Activated effector memory CD4-positive, alpha-beta T cell treated with Interleukin-2 at 50 U/mL for 16 hours (primary cell): ENCODE data around the gene ZGPAT.

Experiments used
- DNase-seq: peaks from one replicate; pipeline ENCODE4 v3.0.0-alpha.2; 2020

Gene ZGPAT

DNA sequence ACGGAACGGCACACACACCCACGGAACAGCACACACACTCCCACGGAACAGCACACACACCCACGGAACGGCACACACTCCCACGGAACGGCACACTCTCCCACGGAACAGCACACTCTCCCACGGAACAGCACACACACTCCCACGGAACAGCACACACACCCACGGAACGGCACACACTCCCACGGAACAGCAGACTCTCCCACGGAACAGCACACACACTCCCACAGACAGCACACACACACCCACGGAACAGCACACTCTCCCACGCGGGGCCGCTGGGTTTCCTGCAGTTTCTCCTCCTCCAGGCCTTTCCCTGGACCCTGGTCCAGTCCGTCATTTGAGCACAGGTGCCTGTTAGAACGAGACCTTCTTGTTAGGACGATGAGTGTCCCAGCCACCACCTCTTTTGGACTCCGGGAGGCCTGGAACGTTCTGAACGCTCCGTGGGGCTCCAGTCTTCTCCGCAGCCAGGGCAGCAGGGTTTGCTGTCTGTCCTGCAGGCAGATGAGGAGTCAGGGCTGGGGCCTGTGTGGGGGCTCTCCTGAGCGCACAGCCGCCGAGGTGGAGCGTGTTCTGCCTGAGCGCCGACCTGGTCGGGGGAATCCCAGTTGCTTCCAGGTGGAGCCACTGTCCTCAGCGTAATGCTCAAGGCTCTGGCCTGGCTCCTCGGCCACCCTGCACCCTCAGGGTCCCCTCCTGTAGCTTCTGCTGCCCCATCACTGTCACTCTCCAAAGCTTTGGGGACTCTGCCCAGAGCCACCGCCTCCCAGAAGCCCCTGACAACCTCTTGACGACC lies 29.0 kb upstream of the ZGPAT start:
- no peak for DNase-seq

- DNase-seq = no peak
Measured at GRCh38 chr20:63679799-63680305, 28.0 kb upstream of the ZGPAT start.

DNA sequence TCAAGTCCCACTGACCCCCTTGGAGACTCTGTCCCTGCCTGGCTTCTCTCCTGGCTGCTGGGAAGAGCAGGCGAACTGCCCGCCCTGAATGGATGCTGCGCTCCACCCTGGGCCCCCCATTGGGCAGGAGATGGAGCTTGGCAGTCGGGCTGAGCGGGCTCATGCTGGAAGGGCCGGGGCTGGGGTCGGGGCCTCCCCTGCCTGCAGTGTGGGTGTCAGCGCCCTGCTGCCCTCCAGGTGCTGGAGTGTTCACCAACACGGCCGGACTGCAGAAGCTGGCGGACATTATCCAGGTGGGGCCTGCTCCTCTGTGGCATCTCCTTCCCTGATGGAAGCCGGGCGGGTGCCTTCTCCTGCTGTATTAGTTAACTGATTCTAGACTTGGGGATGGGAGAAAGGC lies 27.4 kb upstream of the ZGPAT start:
- no peak for DNase-seq

- no peak for DNase-seq
Measured at GRCh38 chr20:63680857-63681608, 26.8 kb upstream of the ZGPAT start.

- DNase-seq = no peak
Measured at GRCh38 chr20:63681609-63682142, 26.2 kb upstream of the ZGPAT start.

DNA sequence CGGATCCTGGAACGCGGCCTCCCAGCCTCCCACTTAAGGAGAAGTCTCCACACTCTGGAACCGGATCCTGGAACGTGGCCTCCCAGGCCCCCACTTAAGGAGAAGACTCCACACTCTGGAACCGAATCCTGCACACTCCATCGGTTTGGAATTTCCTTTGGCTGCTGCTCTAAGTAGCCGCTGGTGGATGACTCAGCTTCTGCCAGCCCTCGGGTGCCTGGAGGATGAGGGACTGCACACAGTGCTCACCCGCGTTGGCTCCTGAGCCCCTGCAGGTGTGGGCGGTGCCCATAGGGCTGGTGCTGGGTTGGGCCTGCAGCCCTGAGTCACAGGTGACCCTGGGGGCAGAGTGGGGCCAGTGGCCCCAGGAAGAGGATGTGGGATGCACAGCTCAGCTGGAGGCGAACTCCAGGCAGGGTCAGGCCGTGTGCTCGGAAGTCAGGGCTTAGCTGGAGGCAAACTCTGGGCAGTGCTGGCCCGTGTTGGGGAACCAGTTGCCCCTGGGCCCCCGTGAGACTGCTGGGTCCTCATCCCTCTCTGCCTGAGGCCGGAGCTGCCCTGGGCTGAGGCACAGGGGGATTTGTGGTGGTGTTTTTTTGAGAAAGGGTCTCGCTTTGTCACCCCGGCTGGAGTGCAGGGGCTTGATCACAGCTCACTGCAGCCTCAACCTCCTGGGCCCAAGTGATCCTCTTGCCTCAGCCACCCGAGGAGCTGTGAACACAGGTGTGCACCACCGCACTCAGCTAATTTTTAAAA lies 25.3 kb upstream of the ZGPAT start:
- DNase-seq = no peak

DNA sequence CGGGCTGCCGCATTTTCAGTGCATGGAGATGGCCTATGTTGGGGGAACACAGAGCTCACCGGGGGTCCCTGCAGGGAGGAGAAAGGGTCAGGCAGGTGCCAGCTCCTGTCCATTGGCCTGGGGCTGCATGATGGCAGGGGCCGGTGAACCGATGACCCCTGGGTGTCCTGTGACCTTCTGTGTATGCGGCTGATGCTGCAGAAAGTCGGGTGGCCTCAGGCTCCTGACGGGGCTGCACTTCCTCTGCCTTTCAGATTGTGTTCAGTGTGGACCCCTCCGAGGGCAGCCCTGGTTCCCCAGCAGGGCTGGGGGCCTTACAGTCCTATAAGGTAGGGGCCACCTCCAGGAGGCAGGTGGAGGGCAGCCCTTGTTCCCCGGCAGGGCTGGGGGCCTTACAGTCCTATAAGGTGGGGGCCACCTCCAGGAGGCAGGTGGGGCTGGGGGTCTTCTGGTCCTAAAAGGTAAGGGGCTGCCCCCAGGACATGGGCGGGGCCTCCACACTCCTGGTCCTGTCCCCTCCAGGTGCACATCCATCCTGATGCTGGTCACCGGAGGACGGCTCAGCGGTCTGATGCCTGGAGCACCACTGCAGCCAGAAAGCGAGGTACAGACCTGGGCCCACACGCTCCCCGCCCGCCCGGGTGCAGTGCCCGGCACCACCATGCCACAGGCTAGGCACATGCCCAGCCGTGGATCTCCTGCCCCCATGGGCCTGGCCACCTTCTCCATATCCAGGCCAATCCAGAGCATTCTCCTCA lies 22.4 kb upstream of the ZGPAT start:
- DNase-seq = no peak

- no peak for DNase-seq
Measured at GRCh38 chr20:63686094-63686491, 21.7 kb upstream of the ZGPAT start.

DNA sequence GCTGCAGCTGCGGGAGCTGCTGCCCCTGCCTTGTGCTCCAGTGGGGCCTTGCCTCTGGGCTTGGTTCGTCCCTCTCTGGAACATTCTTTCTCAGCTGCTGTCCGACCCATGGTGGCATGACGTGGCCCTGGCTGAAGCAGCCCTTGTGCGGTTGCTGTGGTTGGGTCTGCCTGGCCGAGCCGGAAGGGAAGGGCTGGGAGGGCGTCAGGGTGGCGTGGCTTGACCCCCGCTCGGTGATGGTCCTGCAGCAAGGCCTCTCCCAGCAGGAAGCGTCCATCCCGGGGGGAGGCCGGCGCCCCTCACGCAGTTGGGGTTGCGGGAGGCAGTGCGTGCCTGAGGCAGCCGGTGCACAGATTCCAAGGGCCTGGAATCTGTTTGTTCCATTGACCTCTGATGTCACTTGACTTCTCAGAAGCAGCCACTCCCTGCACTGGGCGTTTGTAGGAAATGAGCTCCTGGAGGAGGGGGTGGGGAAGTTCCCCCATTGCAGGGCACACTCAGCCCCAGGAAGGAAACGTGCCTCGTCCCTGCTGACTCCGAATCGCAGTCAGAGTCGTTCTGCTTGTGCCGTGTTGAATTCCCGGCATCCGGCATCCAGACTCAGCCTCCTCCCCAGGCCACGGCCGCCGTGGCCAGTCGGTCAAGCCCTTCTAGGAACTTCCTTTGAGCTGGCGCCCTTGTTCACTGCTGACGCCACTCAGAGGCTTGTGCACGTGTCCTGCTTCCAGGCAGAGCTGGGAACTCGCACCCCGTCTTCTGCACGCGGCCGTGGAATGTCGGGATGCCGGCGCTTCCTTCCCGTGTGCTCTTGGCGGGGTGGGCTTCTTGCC lies 21.1 kb upstream of the ZGPAT start:
- no peak for DNase-seq

DNA sequence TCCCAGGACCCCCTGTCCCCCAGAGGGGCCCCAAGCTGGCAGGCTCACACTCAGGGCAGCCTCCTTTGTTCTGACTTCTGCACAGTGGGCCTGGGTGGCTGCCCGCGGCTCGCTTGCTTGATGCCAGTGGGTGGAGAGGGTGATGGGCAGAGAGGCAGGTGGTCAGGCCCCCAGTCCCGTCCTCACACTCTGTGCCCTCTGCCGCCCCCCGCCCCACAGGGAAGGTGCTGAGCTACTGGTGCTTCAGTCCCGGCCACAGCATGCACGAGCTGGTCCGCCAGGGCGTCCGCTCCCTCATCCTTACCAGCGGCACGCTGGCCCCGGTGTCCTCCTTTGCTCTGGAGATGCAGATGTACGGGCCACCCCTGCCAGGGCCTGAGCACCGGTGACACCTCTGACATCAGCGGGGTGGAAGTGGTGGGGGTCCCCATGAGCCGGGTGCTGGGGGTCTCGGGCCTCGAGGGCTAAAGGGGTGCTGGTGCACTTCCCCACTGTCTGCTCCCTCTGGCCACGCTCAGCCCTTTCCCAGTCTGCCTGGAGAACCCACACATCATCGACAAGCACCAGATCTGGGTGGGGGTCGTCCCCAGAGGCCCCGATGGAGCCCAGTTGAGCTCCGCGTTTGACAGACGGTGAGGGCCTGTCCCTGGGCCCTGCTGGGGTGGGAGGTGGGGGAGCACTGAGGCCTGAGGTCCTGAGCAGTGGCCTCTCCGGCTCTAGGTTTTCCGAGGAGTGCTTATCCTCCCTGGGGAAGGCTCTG lies 20.2 kb upstream of the ZGPAT start:
- DNase-seq = no peak

- DNase-seq = no peak
Measured at GRCh38 chr20:63688228-63689045, 19.4 kb upstream of the ZGPAT start.

GRCh38 chr20:63689046-63690002 lies 18.5 kb upstream of the ZGPAT start:
- DNase-seq = no peak

GRCh38 chr20:63690003-63690897 lies 17.6 kb upstream of the ZGPAT start:
- DNase-seq = no peak

DNA sequence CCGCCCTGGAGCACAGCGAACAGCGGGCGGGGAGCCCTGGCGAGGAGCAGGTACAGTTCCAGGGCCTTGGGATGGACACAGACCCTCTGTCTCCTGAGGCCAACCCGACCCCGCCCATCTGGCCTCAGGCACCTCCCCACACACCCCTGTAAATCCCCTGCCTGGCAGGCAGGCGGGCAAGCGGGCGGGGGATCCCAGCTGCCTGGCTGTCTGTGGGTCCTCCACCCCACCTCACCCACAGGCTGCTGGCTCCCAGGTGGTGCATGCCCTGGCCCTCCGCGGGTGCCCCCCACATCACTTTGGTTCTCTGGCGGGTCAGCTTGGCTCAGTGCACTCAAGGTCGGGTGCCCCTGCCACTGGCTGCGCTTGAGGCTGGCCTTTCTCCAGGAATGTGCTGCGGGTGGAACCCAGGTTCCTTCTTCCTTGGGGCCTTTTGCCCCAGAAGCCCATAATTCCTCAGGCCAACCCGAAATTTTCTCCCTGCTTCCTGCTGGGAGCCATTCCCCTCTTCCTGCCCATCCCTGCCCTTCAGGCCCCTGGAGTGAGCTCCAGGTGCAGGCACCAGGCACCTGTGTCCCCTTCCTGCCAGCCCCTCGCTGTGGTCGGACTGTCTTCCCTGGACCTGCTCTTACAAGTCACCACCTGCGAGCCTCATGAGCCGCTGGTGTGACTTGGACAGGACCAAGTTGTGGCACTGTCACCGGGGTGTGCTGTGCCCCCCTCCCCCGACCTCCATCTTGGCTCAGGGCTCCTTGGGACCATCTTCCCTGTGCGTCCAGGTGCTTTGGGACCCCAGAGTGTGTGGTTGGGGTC lies 16.7 kb upstream of the ZGPAT start:
- DNase-seq = no peak

GRCh38 chr20:63691711-63692435 lies 16.0 kb upstream of the ZGPAT start:
- no peak for DNase-seq
